ENCODE results near the gene JARID2. TPM values are rescaled to one million over a fixed set of nuclear protein-coding genes. Genes with fewer than 3 reads are reported as not detected.

The JARID2 gene
- total and polyA plus RNA-seq, 2 of the 8 experiments (the other 6 are each of a cell fraction or from before 2014, with no cell fraction given): 60.1 to 239 TPM

DNA sequence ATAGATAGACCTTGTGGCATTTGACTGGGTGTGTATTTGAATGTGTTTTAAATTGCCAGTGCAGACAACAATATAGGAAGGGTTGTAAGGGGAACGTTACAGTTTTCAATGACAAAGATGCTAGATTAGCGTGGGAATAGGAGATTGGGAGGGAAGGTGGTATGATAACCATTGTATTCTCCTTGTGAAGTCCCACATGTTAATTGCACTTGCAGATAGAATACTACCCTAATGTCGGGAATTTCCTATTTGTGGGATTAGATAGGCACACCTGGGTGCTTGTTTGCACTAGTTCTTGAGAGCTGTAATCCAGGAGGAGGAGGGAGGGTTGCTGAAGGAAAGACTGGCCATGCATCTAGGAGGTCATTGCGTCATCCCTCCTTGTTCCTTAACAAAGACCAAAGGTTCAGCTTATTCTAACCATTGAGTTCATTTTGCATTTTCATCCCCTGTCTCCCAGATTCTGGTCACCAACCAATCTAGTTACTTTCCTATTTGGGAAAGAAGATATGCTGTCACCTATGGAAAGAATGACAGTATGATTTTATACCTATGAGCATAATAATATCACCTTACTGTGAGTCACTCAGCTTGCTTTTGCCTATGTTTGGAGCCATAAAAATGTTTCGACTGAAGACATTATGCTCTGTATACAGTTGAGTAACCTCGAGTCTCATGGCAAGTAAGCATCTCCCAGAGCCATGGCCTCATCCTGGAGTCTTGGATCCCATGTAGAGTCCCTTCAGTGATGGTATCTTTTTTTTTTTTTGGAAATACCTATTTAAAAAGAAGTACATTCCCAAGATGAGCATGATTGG, 215.5 kb downstream of the JARID2 start (continued):
- no peak for TF ChIP-seq CHD1 (IDR thresholded peaks at IDR 0.05; ENCODE audit: low read depth, low read length)
- TF ChIP-seq RXRA (IDR thresholded peaks at IDR 0.05; ENCODE audit: insufficient read depth, low read depth, low read length): no peak
- peak; percentile 94 for TF ChIP-seq CEBPB (IDR thresholded peaks at IDR 0.05; ENCODE audit: low read depth, low read length)
- TF ChIP-seq MAFK (IDR thresholded peaks at IDR 0.05; ENCODE audit: low read depth, low read length): no peak
- peak; percentile 58; the same call in 1 of the 2 replicates for TF ChIP-seq JUND (IDR thresholded peaks at IDR 0.05; ENCODE audit: low read length)
- no peak for TF ChIP-seq TAF7 (optimal IDR thresholded peaks at IDR 0.05; ENCODE audit: borderline replicate concordance, low read depth, low read length)
- no peak for TF ChIP-seq POU5F1 (IDR thresholded peaks at IDR 0.05; ENCODE audit: low read depth, low read length)
- TF ChIP-seq, protein P1, sequence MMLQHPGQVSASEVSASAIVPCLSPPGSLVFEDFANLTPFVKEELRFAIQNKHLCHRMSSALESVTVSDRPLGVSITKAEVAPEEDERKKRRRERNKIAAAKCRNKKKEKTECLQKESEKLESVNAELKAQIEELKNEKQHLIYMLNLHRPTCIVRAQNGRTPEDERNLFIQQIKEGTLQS (IDR thresholded peaks at IDR 0.05; ENCODE audit: insufficient read depth, low read depth, low read length): 0 out of 2 replicates have a peak, but pooled peaks have one; percentile 25
